RWPE1 (cell line): Measurements from ENCODE around the gene RBM41.

Source experiments
- CTCF ChIA-PET: fragments of 350-600 bp; sonication (Branson Sonifier 250); formaldehyde crosslinking; extraction: SDS; loops from one replicate; lab custom pipeline; 2021; lab: Yijun Ruan, JAX
- POLR2A ChIA-PET: fragments of 400-600 bp; formaldehyde crosslinking; extraction: SDS; loops from one replicate; lab custom pipeline; 2020; ENCODE audit warnings: antibody characterized with exemption; ENCODE audit not compliant: low non-redundant PET; lab: Yijun Ruan, JAX
- DNase-seq: peaks from one replicate; pipeline ENCODE4 v3.0.0; 2012; ENCODE audit warnings: low spot score
- H3K27ac ChIP-seq: fragments of 450-650 bp; 2 replicates; pipeline ENCODE4 v1.5.1; 2017
- CTCF ChIP-seq: fragments of 450-650 bp; conservative IDR thresholded peaks from 2 replicates; pipeline ENCODE4 v1.5.1; 2017; ENCODE audit warnings: low read depth, mild to moderate bottlenecking

RBM41 gene

DNA sequence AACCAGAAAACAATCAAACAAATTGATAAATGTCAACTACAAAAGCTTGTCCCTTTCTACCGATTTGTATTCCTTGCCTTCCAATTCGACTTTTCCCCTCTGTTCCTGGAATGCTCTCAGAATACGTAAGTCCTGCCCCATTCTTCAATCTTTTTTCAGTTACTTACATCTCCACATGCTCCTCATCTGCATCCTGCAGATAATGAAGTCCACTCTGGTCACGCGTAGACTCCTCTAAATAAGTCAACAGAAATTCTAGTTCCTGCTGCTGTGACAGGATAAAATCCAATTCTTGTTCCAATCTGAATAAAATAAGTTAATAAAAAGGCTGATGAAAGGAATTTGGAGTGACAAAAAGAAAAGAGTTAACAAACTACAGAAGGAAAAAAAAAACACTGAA, 34.4 kb upstream of the RBM41 start:
- no peak overlapping the region for H3K27ac ChIP-seq
- no peak for TF ChIP-seq CTCF
- ChIA-PET POLR2A (no interaction called here), CTCF (no interaction called here)
- no peak for DNase-seq

GRCh38 chrX:107146670-107147069, 28.0 kb upstream of the RBM41 start:
- H3K27ac ChIP-seq: no peak overlapping the region
- POLR2A ChIA-PET: no interaction called here
- TF ChIP-seq CTCF: no peak
- CTCF ChIA-PET: no interaction called here
- DNase-seq: no peak

GRCh38 chrX:107135965-107136307, 17.3 kb upstream of the RBM41 start:
- POLR2A ChIA-PET: no interaction called here
- no peak for DNase-seq
- TF ChIP-seq CTCF: no peak
- CTCF ChIA-PET: no interaction called here
- no peak overlapping the region for H3K27ac ChIP-seq

GRCh38 chrX:107135049-107135964, 16.7 kb upstream of the RBM41 start:
- CTCF ChIA-PET: interaction anchor here (0.6 kb wide), 1 partner anchor 315 kb away, joined by 4 read pairs; no protein-coding TSS in a partner anchor
- POLR2A ChIA-PET: no interaction called here

DNA sequence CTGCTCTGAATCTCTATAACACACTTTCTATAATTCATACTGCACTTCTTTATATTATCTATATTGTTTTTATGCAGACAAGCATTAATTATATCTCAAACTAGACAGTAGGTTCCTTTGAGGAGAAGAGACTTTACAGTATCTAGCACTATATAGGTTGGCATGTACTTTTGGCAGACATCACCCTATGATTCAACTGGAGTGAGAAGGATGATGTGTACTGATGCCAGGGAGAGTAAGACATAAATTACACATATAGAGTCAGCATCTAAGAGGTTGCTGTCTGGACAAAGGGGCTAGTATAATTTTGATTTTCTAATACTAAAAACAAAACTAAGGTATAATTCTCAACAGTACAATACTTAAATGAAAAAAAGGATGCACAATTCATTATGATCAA, 5.1 kb upstream of the RBM41 start:
- no peak for DNase-seq
- TF ChIP-seq CTCF: no peak
- no peak overlapping the region for H3K27ac ChIP-seq
- ChIA-PET POLR2A (no interaction called here), CTCF (no interaction called here)

More at GRCh38 chrX:107135049-107135964, 16.7 kb upstream of the RBM41 start:
- DNase-seq: peak; percentile 41
- TF ChIP-seq CTCF: no peak
- H3K27ac ChIP-seq: peak overlapping the region; percentile 87

DNA sequence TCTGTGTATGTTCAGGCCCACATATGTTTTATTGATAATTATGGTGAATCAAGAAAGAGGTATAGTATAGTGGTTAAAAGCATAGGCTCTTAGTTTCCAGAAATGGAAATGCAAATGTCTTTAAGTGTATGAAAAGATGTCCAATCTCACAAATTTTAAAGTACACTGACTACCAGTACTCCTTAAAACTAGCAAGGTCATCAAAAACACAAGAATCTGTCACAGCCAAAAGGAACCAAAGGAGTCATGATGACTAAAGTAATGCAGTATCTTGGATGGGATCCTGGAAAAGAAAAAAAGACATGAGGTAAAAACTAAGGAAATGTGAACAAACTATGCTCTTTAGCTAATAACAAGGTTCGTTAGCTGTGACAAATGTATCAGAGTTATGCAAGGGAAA, 661 bp upstream of the RBM41 start:
- TF ChIP-seq CTCF: no peak
- POLR2A ChIA-PET: no interaction called here
- CTCF ChIA-PET: no interaction called here
- no peak for DNase-seq
- H3K27ac ChIP-seq: no peak overlapping the region
